Myocyte (in vitro differentiated cells): Measurements from ENCODE around the gene TACR2. TPM values are rescaled to one million over a fixed set of nuclear protein-coding genes. Genes with fewer than 3 reads are reported as not detected.

Experiments used
- DNase-seq: peaks from one replicate; pipeline ENCODE4 v3.0.0-alpha.2; 2012; ENCODE audit warnings: low read depth
- total RNA-seq: library from RNA; depleted of rRNA; stranded (reverse); fragments of >200 nt; gene quantifications from 2 replicates; pipeline ENCODE4 v1.2.3, GENCODE V29; 2014

Gene TACR2
- total RNA-seq, 1 donor from 2014 or later, result 0.08 TPM

GRCh38 chr10:69421611-69422308, 5.0 kb upstream of the TACR2 start:
- peak; percentile 83 for DNase-seq

DNA sequence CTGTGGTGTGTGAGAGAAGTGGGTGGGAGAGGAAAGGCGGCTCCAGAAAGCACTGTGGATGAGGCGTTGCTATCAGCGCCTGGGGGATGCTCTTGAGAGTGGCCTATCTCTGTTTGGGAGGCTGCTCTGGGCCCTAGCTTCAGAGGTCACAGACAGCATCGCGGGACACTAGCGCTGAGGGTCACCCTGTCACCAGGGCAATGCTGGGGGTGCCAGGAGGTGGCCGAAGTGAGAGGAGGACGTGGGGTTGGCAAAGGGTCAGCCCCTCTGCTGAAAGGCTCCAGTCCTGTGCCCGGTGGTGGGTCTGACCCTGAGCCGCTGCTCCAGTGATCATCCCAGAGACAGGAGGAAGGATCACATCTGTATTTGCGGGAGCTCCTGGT, 3.0 kb upstream of the TACR2 start:
- no peak for DNase-seq

DNA sequence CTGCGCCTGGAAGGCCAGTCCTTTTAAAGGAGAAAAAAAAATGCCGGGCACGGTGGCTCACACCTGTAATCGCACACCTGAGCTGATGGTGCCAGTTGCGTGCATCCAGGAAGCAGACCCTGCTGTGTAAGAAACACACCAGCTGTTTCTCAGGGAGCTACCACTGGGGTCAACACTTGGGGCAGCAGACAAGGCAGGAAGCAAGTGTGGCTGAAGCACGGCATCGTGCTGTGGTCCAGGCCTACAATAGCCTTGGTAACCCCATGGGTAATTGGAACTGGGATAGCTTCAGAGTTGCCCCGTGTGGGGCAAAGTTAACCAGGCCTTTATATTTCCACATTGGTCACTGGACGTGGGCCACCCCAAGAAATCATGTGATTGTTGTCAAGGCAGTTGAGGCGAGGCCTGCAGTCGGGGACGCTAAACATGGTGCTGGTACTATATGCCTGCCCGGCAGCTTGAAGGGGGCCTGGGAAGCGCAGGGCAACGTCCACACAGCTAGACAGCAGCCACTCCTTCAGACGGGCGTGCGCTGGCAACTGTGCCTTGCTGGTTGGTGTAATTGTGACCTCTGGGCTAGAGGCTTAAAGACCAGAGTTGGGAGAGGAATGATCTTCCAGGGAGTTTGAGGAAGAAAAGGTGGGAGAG, 2.5 kb upstream of the TACR2 start:
- no peak for DNase-seq

- no peak for DNase-seq
These were observed 1.5 kb upstream of the TACR2 start for GRCh38 chr10:69418052-69418752.

- no peak for DNase-seq
These were observed 824 bp upstream of the TACR2 start for GRCh38 chr10:69417542-69417941.

- no peak for DNase-seq
These were observed 767 bp downstream of the TACR2 start for GRCh38 chr10:69415951-69416350.

DNA sequence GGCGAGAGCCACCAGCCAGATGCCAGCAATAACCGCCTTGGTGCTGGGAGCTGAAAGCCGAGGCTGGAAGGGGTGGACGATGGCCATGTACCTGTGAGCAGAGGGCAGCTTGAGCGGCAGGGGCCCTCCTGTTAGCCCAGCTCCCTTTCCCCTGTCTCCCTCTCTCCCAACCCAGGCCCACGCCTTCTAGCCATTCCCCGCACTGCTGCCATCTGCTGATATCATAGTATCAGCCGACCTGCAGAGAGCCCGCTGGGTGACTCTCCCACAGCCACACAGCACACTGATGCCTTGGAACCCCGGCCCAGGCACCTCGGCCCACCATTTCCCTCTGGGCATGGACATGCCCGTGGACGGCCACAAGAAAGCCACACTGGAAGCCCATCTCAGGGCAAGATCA, 1.7 kb downstream of the TACR2 start:
- no peak for DNase-seq

GRCh38 chr10:69414036-69415018, 2.4 kb downstream of the TACR2 start:
- no peak for DNase-seq

- DNase-seq, result peak; percentile 67
These were observed 3.4 kb downstream of the TACR2 start for GRCh38 chr10:69413221-69413865.

GRCh38 chr10:69412232-69412790, 4.4 kb downstream of the TACR2 start:
- no peak for DNase-seq

DNA sequence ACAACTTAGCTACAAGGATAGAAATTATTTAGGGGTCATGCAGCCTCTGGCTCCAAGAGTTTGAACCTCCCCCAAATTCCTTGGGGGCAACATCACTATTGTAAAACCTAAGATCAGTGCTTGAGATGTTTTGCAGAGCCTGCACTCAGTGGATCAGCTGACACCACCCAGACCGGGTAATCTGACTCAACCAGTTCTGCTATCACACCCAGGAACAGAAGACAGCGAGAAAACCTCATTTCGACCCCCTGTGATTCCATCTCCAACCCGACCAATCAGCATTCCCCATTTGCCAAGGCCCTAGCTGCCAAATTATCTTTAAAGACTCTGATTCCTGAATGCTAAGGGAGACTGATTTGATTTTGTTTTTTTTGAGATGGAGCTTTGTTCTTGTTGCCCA, 5.2 kb downstream of the TACR2 start:
- no peak for DNase-seq

DNA sequence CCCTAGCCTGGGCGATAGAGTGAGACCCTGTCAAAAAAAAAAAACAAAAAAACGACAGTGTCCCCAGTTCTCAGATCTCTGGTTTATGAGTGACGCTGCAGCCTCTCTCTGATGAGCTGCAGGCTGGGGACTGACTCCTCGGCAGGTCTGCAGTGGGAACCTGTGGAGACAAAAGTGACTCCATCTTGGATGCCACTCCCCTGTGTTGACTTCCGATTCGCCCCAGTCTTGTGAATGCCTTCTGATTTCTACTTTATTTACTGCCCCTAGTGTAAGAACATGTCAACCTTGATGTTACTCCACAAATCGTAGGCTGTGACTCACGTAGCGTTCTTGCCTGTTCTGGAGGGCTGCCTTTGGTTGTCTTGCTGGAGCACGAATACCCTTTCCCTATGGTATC, 6.2 kb downstream of the TACR2 start:
- no peak for DNase-seq

DNA sequence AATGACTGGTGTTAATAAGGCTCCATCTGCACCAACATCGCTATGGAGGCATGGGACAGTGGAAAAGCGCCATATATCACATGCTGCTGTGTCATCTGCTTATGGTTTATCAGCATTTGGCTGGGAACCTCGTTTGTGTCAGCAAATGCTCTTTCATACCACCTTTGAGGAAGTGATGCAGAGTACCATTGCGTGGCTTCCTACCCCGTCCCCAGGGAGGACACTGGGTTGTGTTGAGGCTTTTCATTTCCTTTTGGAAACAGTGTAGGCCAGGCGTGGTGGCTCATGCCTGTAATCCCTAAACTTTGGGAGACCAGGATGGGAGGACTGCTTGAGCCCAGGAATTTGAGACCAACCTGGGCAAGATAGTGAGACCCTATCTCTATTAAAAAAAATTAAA, 6.8 kb downstream of the TACR2 start:
- no peak for DNase-seq

DNA sequence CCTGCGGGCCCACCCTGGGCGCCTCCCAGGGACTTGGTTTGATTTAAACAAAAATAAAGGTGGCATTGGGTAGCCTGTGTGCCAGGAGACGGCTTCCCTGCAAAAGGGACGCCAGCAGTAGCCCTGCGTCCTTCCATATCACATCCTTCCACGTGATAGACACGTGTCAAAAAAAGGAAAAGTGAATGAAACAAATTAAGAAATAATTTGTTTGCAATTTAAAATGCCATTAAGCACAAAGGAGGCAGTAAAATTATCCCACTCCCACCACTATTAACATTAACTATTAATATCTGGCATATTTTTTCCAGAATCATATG, 7.6 kb downstream of the TACR2 start:
- no peak for DNase-seq

DNA sequence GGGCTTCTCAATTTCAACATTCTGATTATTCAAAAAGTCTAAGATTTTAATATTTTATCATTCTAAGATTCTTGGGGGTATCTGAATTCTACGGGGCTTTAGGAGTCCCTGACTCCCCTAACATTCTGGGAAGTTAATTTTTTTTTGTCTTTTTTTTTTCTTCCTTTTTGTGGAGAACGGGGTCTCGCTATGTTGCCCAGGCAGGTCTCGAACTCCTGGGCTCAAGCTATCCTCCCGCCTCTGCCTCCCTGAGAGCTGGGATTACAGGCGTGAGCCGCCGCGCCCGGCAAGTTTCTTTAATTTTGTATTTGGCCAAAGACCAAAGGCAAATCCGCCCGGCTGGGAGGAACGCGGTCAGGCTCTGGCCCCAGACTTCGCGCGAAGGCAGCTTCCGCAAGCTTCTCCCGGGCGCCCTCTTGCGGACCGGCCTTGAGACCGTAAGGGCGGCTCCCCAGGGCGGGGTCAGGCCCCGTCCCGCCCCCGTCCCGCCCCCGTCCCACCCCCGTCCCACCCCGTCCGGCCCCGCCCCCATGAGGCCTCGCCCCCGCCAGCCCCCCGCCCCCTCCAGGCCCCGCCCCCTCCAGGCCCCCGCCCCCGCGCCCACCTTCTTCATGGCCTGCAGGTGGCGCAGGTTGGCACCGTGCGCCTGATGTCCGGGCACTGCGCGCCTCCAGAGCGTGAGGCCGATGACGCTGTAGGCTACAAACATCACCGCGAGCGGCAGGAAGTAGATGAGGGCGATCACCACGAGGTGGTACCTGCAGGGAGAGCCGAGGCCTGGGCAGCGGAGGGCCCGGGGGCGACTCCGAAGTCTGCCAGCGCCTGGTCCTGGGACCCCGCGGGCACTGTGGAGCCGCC, 8.2 kb downstream of the TACR2 start:
- peak; percentile 94 for DNase-seq

DNA sequence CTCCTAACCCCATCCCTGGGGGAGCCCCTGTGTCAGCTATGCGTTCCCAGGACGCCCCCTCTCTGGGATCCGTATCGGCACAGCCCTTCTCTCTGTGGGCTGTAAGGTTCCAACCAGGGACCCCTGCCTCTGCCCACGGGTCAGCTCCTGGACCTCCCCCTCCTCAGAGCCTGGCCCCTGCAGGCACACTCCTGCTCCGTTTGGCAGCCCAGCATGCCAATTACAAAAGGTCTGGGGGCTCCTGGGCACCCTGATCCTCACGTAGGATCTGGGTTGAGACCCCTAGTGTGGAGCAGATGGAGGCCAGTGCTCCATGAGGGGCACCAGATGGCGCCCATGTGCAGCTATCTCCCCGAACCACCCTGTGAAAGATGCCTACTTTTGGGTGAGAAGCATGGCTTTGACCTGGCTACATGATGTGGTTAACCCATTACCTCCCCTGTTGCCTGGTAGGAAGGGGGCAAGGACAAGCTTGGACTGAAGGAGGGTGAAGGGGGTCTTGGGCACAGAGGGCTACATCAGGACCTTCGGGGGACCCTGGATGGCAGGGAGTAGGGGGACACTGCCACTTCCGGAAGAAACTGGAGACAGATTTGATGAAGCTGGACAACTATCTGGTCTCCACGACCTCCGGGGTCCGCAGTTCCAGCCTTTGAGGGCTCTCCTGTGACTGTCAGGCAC, 9.0 kb downstream of the TACR2 start:
- no peak for DNase-seq

- DNase-seq, result no peak
These were observed 9.7 kb downstream of the TACR2 start for GRCh38 chr10:69406816-69407580.

GRCh38 chr10:69406302-69406811, 10.4 kb downstream of the TACR2 start:
- peak; percentile 20 for DNase-seq
